ENCODE results near the gene KCNN2. TPM values are rescaled to one million over a fixed set of nuclear protein-coding genes. Genes with fewer than 3 reads are reported as not detected.
A peak's percentile ranks its signal among the peaks of the same experiment; 100 is the strongest.

The KCNN2 gene
- total and polyA plus RNA-seq, 5 donors from 2014 or later: not detected

GRCh38 chr5:114449860-114450421, 88.1 kb downstream of the KCNN2 start:
- H3K36me3 ChIP-seq (ENCODE audit: control insufficient read depth, insufficient read depth, low read length): no peaks in the 10 kb centered on the region
- H3K27ac Mint-ChIP-seq: no peak overlapping the region
- H3K4me1 Mint-ChIP-seq: no peaks in the 10 kb centered on the region
- H3K9me3 Mint-ChIP-seq: peaks cover 0 to 3% (median 0%) of the 10 kb centered on the region in 7 donors
- no peak overlapping the region for H3K4me3 ChIP-seq (ENCODE audit: low read depth, low read length)
- ATAC-seq (ENCODE audit: low read depth in 2 of 2) (peak in 1 of 2 donors; percentile 53), DNase-seq (peak in 2 of 3 donors; percentile 6 to 24)
- H3K27ac ChIP-seq (ENCODE audit: insufficient read depth, low read length, poor library complexity, severe bottlenecking): no peak overlapping the region
- no peaks in the 10 kb centered on the region for H3K36me3 Mint-ChIP-seq
- no peaks in the 10 kb centered on the region for H3K27me3 Mint-ChIP-seq
- no peaks in the 10 kb centered on the region for H3K4me1 ChIP-seq (ENCODE audit: control insufficient read depth, insufficient read depth, low read length, poor library complexity, severe bottlenecking)
- no peak overlapping the region for H3K4me3 Mint-ChIP-seq
- H3K9me3 ChIP-seq (ENCODE audit: control insufficient read depth in 2 of 2, low read length in 2 of 2): no peaks in the 10 kb centered on the region
- H3K27me3 ChIP-seq (ENCODE audit: control insufficient read depth, insufficient read depth, low read length): no peaks in the 10 kb centered on the region

GRCh38 chr5:114450437-114450836, 88.6 kb downstream of the KCNN2 start:
- Mint-ChIP-seq H3K4me3 (no peak overlapping the region), H3K27ac (no peak overlapping the region), H3K36me3 (no peaks in the 10 kb centered on the region), H3K9me3 (peaks cover 0 to 3% (median 0%) of the 10 kb centered on the region in 7 donors), H3K4me1 (no peaks in the 10 kb centered on the region), H3K27me3 (no peaks in the 10 kb centered on the region)
- Histone ChIP-seq H3K4me1 (ENCODE audit: control insufficient read depth, insufficient read depth, low read length, poor library complexity, severe bottlenecking) (no peaks in the 10 kb centered on the region), H3K27ac (ENCODE audit: insufficient read depth, low read length, poor library complexity, severe bottlenecking) (no peak overlapping the region), H3K27me3 (ENCODE audit: control insufficient read depth, insufficient read depth, low read length) (no peaks in the 10 kb centered on the region), H3K9me3 (ENCODE audit: control insufficient read depth in 2 of 2, low read length in 2 of 2) (no peaks in the 10 kb centered on the region), H3K4me3 (ENCODE audit: low read depth, low read length) (no peak overlapping the region), H3K36me3 (ENCODE audit: control insufficient read depth, insufficient read depth, low read length) (no peaks in the 10 kb centered on the region)
- ATAC-seq (ENCODE audit: low read depth in 2 of 2) (no peak), DNase-seq (no peak)

GRCh38 chr5:114458726-114459125, 96.9 kb downstream of the KCNN2 start:
- no peak overlapping the region for H3K27ac Mint-ChIP-seq
- Histone ChIP-seq H3K4me1 (ENCODE audit: control insufficient read depth, insufficient read depth, low read length, poor library complexity, severe bottlenecking) (no peaks in the 10 kb centered on the region), H3K4me3 (ENCODE audit: low read depth, low read length) (no peak overlapping the region), H3K27ac (ENCODE audit: insufficient read depth, low read length, poor library complexity, severe bottlenecking) (no peak overlapping the region), H3K36me3 (ENCODE audit: control insufficient read depth, insufficient read depth, low read length) (no peaks in the 10 kb centered on the region), H3K9me3 (ENCODE audit: control insufficient read depth in 2 of 2, low read length in 2 of 2) (no peaks in the 10 kb centered on the region), H3K27me3 (ENCODE audit: control insufficient read depth, insufficient read depth, low read length) (no peaks in the 10 kb centered on the region)
- no peaks in the 10 kb centered on the region for H3K36me3 Mint-ChIP-seq
- no peaks in the 10 kb centered on the region for H3K27me3 Mint-ChIP-seq
- H3K4me1 Mint-ChIP-seq: no peaks in the 10 kb centered on the region
- no peak overlapping the region for H3K4me3 Mint-ChIP-seq
- ATAC-seq (ENCODE audit: low read depth in 2 of 2) (no peak), DNase-seq (no peak)
- peaks cover 0 to 3% (median 0%) of the 10 kb centered on the region in 7 donors for H3K9me3 Mint-ChIP-seq

GRCh38 chr5:114467171-114467570, 105.3 kb downstream of the KCNN2 start:
- H3K9me3 ChIP-seq (ENCODE audit: control insufficient read depth in 2 of 2, low read length in 2 of 2): no peaks in the 10 kb centered on the region
- no peaks in the 10 kb centered on the region for H3K27me3 ChIP-seq (ENCODE audit: control insufficient read depth, insufficient read depth, low read length)
- H3K36me3 ChIP-seq (ENCODE audit: control insufficient read depth, insufficient read depth, low read length): no peaks in the 10 kb centered on the region
- H3K36me3 Mint-ChIP-seq: no peaks in the 10 kb centered on the region
- ATAC-seq (ENCODE audit: low read depth in 2 of 2): no peak
- no peak overlapping the region for H3K4me3 ChIP-seq (ENCODE audit: low read depth, low read length)
- no peak overlapping the region for H3K27ac ChIP-seq (ENCODE audit: insufficient read depth, low read length, poor library complexity, severe bottlenecking)
- no peaks in the 10 kb centered on the region for H3K4me1 Mint-ChIP-seq
- H3K4me3 Mint-ChIP-seq: no peak overlapping the region
- no peaks in the 10 kb centered on the region for H3K4me1 ChIP-seq (ENCODE audit: control insufficient read depth, insufficient read depth, low read length, poor library complexity, severe bottlenecking)
- H3K9me3 Mint-ChIP-seq: peaks cover 0 to 7% (median 0%) of the 10 kb centered on the region in 7 donors
- no peak overlapping the region for H3K27ac Mint-ChIP-seq
- no peaks in the 10 kb centered on the region for H3K27me3 Mint-ChIP-seq
- DNase-seq: no peak

- no peak for DNase-seq
- H3K36me3 ChIP-seq (ENCODE audit: control insufficient read depth, insufficient read depth, low read length): no peaks in the 10 kb centered on the region
- no peaks in the 10 kb centered on the region for H3K27me3 ChIP-seq (ENCODE audit: control insufficient read depth, insufficient read depth, low read length)
- Mint-ChIP-seq H3K4me3 (no peak overlapping the region), H3K36me3 (no peaks in the 10 kb centered on the region), H3K27ac (no peak overlapping the region), H3K27me3 (no peaks in the 10 kb centered on the region), H3K9me3 (peaks cover 0 to 7% (median 0%) of the 10 kb centered on the region in 7 donors), H3K4me1 (no peaks in the 10 kb centered on the region)
- no peak for ATAC-seq (ENCODE audit: low read depth in 2 of 2)
- no peak overlapping the region for H3K4me3 ChIP-seq (ENCODE audit: low read depth, low read length)
- H3K9me3 ChIP-seq (ENCODE audit: control insufficient read depth in 2 of 2, low read length in 2 of 2): no peaks in the 10 kb centered on the region
- no peaks in the 10 kb centered on the region for H3K4me1 ChIP-seq (ENCODE audit: control insufficient read depth, insufficient read depth, low read length, poor library complexity, severe bottlenecking)
- H3K27ac ChIP-seq (ENCODE audit: insufficient read depth, low read length, poor library complexity, severe bottlenecking): no peak overlapping the region
Observed at GRCh38 chr5:114467729-114468128, 105.9 kb downstream of the KCNN2 start.

- DNase-seq (no peak), ATAC-seq (ENCODE audit: low read depth in 2 of 2) (no peak)
- no peak overlapping the region for H3K4me3 Mint-ChIP-seq
- Histone ChIP-seq H3K27ac (ENCODE audit: insufficient read depth, low read length, poor library complexity, severe bottlenecking) (no peak overlapping the region), H3K27me3 (ENCODE audit: control insufficient read depth, insufficient read depth, low read length) (no peaks in the 10 kb centered on the region), H3K36me3 (ENCODE audit: control insufficient read depth, insufficient read depth, low read length) (no peaks in the 10 kb centered on the region), H3K9me3 (ENCODE audit: control insufficient read depth in 2 of 2, low read length in 2 of 2) (no peaks in the 10 kb centered on the region), H3K4me1 (ENCODE audit: control insufficient read depth, insufficient read depth, low read length, poor library complexity, severe bottlenecking) (no peaks in the 10 kb centered on the region), H3K4me3 (ENCODE audit: low read depth, low read length) (no peak overlapping the region)
- no peaks in the 10 kb centered on the region for H3K4me1 Mint-ChIP-seq
- H3K36me3 Mint-ChIP-seq: no peaks in the 10 kb centered on the region
- peaks cover 0 to 7% (median 0%) of the 10 kb centered on the region in 7 donors for H3K9me3 Mint-ChIP-seq
- H3K27ac Mint-ChIP-seq: no peak overlapping the region
- H3K27me3 Mint-ChIP-seq: no peaks in the 10 kb centered on the region
Observed at GRCh38 chr5:114469372-114469771, 107.5 kb downstream of the KCNN2 start.

- H3K27me3 ChIP-seq (ENCODE audit: control insufficient read depth, insufficient read depth, low read length): no peaks in the 10 kb centered on the region
- H3K9me3 ChIP-seq (ENCODE audit: control insufficient read depth in 2 of 2, low read length in 2 of 2): no peaks in the 10 kb centered on the region
- Mint-ChIP-seq H3K36me3 (no peaks in the 10 kb centered on the region), H3K4me3 (no peak overlapping the region), H3K4me1 (no peaks in the 10 kb centered on the region), H3K27me3 (no peaks in the 10 kb centered on the region), H3K27ac (no peak overlapping the region), H3K9me3 (peaks cover 0 to 4% (median 0%) of the 10 kb centered on the region in 7 donors)
- no peak for ATAC-seq (ENCODE audit: low read depth in 2 of 2)
- no peak overlapping the region for H3K4me3 ChIP-seq (ENCODE audit: low read depth, low read length)
- H3K27ac ChIP-seq (ENCODE audit: insufficient read depth, low read length, poor library complexity, severe bottlenecking): no peak overlapping the region
- no peak for DNase-seq
- H3K36me3 ChIP-seq (ENCODE audit: control insufficient read depth, insufficient read depth, low read length): no peaks in the 10 kb centered on the region
- no peaks in the 10 kb centered on the region for H3K4me1 ChIP-seq (ENCODE audit: control insufficient read depth, insufficient read depth, low read length, poor library complexity, severe bottlenecking)
Observed at GRCh38 chr5:114471529-114471928, 109.7 kb downstream of the KCNN2 start.

GRCh38 chr5:114473541-114473940, 111.7 kb downstream of the KCNN2 start:
- Histone ChIP-seq H3K27me3 (ENCODE audit: control insufficient read depth, insufficient read depth, low read length) (no peaks in the 10 kb centered on the region), H3K9me3 (ENCODE audit: control insufficient read depth in 2 of 2, low read length in 2 of 2) (no peaks in the 10 kb centered on the region), H3K4me3 (ENCODE audit: low read depth, low read length) (no peak overlapping the region), H3K27ac (ENCODE audit: insufficient read depth, low read length, poor library complexity, severe bottlenecking) (no peak overlapping the region), H3K36me3 (ENCODE audit: control insufficient read depth, insufficient read depth, low read length) (no peaks in the 10 kb centered on the region), H3K4me1 (ENCODE audit: control insufficient read depth, insufficient read depth, low read length, poor library complexity, severe bottlenecking) (no peaks in the 10 kb centered on the region)
- Mint-ChIP-seq H3K4me3 (no peak overlapping the region), H3K4me1 (no peaks in the 10 kb centered on the region), H3K9me3 (peaks cover 0 to 10% (median 5%) of the 10 kb centered on the region in 7 donors), H3K36me3 (no peaks in the 10 kb centered on the region), H3K27ac (no peak overlapping the region), H3K27me3 (no peaks in the 10 kb centered on the region)
- ATAC-seq (ENCODE audit: low read depth in 2 of 2): no peak
- DNase-seq: no peak
